ENCODE measurements around the gene PTPRG.

Gene PTPRG

DNA sequence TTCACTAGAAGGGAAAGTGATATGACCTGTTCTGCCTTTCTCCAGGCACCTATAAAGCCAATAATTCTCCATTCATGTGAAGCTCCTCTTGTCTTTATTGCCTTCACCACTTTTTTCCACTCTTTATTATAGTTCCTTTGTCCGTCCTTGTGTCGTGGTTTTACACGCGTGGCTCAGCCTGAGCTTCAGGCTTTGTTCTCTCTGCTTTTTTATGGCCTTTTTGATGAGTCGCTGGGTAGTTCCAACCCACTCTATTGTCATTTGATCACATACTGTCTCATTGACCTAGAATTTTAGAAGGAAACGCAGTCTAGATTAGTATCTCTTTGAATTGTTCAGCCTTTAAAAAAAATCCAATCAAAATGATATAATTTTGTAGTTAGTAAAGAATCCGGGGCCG lies 403.2 kb downstream of the PTPRG start:
- no peak for FAIRE-seq
- DNase-seq (ENCODE audit: extremely low spot score, insufficient read length, low read depth), result no peak

DNA sequence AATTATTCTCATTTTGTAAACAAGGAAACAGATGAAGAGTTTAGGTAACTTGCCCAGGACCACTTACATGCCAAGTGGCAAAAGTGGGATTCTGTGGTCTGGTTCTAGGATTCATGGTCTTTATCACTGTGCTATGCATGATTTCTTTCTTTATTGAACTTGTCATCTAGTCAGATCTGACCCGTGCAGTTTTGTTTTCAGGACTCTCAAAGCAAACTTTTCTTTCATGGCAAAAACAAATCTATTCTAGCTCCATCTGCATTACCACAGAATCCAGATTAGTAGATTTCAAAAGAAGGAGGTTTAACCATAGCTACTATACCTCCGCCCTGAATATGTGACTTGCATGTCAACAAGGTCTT lies 404.4 kb downstream of the PTPRG start:
- FAIRE-seq (no peak), DNase-seq (ENCODE audit: extremely low spot score, insufficient read length, low read depth) (no peak)

DNA sequence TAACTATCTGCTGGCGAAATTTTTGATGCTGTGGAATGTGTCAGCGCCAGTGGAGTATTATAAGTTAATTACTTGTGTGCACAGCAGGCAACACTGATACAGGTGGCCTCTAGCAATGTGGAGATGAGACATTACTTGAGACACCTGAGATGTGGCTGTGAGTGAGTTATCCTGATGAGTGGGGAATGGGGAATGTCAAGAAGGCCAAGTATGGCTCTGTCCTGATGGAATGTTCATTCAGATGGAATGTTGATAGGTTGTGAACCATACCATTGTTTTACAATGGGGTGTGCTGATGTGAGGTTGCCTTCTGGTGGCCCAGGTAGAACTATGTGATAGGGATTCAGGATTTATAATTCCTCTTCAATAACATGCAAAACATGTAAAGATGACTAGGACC lies 404.8 kb downstream of the PTPRG start:
- FAIRE-seq (no peak), DNase-seq (ENCODE audit: extremely low spot score, insufficient read length, low read depth) (no peak)

DNA sequence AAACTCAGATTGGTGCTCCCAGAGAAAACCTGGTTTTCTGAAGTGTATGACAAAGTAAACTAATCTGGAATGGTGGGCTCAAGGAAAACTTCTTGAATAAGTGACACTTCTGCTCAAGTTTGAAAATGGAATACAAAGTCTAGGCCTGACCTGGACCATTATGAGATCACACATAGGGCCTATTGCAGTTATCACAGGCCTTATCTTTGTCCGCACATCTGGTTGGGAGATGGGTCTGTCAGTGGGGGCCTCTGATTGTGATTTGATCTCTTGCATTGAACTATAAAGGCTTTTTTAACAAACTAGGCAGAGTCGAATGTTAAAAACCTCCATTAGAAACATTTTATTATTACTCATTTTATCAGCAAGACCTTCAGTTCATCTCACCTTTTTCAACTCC lies 405.6 kb downstream of the PTPRG start:
- no peak for FAIRE-seq
- DNase-seq (ENCODE audit: extremely low spot score, insufficient read length, low read depth), result no peak

DNA sequence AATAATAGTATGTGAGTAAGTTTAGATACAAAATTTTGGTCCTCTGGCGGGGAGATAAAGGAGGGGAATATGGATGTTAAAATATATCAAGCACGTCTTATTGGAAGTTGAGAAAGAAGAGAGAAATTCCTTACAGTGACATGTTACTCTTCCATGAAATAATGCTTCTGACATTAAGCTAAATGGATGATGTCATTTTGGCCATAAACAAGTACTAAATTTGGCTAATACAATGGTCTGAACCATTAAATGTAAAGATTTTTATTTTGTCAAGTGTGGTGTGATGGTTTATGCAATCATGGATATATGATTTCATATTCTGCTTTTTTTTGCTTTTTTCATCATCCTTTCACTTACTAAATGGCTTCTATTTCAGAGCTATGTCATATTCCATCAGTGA lies 406.6 kb downstream of the PTPRG start:
- no peak for FAIRE-seq

DNA sequence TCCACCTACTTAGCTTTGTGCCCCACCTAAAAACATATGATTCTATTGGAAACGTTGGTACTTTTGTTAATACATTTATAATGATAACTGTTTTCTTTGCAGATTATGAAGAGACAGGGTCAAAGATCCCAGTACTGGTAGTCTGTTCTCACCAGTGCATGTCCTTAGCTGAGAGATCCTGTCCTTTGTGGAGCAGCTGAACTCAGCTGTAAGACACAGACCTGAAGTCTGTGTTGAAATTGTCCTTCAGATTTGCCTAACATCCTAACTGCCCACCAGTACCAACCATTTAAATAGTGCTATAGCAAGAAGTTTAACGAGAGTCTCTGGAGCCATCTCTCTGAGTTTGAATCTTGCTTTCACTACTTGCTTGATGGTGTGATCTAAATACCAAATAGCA lies 413.3 kb downstream of the PTPRG start:
- DNase-seq (ENCODE audit: extremely low spot score, insufficient read length, low read depth), result no peak
- no peak for FAIRE-seq

More for the DNA sequence above, 406.6 kb downstream of the PTPRG start:
- no peak for DNase-seq (ENCODE audit: extremely low spot score, insufficient read length, low read depth)

DNA sequence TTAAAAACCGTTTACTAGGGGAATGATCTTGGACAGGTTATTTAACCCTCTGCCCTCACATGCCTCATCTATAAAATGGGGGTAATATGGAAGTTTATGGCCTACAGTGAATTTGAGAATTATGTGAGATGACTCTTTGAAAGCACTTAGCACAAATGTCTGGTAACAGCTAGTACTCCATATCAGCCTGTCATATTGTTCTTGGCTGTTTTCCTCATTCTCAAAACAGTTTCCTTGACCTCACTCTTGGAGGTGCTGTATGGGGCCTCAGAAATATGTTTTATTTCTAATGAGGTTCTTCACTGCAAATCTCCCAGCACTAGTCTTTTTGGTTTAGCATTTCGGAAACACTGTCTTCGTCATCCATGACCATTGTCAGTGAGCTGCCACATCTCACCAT lies 413.8 kb downstream of the PTPRG start:
- no peak for FAIRE-seq
- no peak for DNase-seq (ENCODE audit: extremely low spot score, insufficient read length, low read depth)

DNA sequence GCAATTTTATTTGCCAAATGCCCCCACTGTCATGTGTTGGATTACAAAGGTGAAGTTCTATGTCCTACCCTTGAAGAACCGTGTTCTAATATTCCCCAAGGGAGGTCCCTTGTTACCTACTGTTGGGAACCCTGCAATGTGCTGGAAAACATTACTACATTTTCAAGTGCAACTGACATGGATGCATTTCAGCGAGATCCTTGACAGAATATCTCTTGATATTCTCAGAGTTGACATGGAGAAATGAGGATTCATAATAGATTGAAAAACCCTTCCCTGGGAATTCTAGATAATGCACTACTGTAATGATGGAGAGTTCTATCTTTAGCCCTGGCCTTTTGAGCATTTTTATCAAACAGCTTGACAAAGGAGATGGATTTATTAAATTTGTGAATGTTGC lies 414.6 kb downstream of the PTPRG start:
- FAIRE-seq (no peak), DNase-seq (ENCODE audit: extremely low spot score, insufficient read length, low read depth) (no peak)

DNA sequence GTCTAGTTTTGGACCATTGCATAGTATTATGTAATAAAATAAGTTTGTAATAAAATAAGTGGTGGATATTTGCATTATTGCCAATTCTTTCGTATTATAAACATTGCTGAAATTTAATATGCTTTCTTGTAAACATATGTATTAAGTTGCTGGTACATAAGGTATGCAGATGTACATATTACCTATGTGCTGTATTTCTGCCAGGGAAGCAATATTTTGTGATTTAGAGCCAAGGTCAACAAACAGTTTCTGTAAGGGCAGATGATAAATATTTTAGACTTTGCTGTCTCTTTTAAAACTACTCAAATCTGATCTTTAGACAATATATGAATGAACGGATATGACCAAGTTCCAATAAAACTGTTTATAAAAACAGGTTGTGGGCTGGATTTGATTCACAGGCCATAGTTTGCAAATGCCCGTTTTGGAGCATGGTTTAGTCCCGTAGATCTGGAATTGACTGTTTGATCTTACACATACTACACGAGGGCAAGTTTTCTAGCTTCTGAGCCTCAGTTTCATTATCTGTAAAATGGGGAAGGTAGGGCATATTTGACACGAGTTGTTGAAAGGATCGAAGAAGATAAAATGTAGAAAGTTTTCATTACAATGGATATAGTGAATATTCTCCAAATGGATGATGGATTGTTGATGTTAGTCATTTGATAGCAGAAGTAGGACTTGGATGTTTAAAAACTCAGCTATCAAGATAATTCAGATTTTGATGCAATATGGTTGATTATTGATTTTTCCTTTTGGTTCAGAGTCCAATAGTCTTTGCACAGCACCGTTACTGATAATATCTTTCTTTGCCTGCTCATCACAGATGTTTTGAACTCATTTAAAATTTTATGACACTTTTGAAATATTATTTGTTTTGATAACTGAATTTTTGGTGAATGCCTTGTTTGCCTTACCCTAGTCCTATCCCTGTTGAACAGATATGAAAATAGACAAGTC lies 417.4 kb downstream of the PTPRG start:
- FAIRE-seq (no peak), DNase-seq (ENCODE audit: extremely low spot score, insufficient read length, low read depth) (no peak)

DNA sequence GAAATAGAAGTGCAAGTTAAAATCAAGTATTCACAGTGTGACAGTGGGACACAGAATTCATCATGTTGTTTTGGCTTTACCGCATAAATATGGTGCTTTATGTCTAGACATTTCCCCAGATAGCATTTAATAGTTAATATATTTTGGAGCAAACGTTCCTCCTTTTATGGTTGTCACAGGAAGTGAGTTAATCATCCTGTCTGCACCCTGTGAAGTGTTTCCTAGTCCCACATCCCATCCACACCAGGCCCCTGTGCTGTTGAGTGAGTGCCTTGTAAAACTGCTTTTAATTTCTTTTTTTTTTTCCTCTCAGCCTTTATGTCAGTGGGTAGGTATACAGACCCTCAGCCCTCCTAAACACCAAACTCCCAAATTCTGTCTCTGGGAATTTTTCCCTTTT lies 418.3 kb downstream of the PTPRG start:
- no peak for FAIRE-seq
- DNase-seq (ENCODE audit: extremely low spot score, insufficient read length, low read depth), result no peak

DNA sequence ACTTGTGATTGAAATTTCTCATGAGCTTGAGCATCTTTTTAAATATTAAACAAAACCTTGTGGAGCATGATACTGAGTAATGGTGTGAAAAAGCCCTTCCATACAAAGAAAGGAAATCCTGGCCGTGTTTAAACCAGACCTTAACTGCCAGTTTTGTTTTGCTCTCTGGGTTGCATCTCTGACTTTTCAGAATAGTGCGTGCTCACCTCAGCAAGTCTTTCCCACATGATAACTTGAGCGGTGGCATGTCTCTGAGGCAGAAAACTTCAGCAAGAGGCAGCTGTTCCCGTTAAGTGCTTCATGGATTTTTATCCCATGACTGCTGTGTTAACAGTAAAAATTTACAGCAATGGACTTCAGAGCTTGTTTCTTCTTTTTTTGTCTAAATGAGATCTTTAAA lies 418.7 kb downstream of the PTPRG start:
- FAIRE-seq (no peak), DNase-seq (ENCODE audit: extremely low spot score, insufficient read length, low read depth) (no peak)

DNA sequence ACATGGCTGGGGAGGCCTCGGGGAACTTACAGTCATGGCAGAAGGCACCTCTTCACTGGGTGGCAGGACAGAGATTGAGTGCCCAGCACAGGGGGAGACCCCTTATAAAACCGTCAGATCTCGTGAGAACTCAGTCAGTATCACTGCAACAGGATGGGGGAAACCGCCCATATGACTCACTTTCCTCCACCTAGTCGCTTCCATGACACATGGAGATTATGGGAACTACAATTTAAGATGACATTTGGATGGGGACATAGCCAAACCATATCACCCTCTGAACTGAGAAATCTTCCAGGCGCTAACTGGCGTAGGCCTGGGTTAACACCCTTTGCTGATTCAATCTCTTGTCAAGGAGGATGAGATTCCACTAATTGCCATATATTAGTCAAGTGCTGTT lies 419.7 kb downstream of the PTPRG start:
- DNase-seq (ENCODE audit: extremely low spot score, insufficient read length, low read depth), result no peak
- FAIRE-seq, result no peak

DNA sequence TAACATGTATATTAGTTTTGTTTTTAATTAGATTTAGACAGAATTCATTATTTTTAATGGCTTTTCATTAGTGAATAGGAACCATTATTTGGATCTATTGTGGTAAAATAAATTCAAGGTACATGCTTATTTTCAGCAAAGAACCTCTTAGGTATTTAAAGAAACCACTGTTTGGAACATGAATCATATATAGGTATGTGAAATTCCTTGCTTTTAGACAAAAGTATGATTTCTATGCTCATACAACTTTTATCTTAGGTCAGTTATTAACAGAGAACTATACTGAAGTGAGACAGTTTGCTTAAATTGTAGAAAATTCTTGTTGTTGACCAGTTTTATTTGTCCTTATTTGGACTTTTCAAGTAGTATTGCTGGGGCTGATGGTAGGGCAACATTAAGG lies 422.1 kb downstream of the PTPRG start:
- DNase-seq (ENCODE audit: extremely low spot score, insufficient read length, low read depth) (no peak), FAIRE-seq (no peak)

DNA sequence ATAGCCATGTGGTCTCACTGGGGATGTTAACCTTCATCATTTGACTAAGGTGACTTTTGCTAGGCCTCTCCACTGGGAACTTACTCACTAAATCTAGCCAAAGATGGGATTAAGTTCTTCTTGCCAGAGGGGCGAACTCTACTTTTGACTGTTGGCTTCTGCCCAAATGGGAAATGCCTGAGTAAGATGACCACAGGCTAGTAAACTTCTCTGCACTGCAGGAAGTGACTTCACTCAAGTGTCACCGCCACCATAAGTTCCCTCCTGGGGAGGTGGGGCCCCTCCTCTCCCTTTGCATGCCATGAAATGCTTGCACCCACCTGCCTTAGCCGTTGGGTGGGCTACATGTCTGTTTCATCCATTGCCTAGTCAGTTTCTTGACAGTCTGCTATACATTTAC lies 423.6 kb downstream of the PTPRG start:
- no peak for DNase-seq (ENCODE audit: extremely low spot score, insufficient read length, low read depth)
- FAIRE-seq, result no peak

DNA sequence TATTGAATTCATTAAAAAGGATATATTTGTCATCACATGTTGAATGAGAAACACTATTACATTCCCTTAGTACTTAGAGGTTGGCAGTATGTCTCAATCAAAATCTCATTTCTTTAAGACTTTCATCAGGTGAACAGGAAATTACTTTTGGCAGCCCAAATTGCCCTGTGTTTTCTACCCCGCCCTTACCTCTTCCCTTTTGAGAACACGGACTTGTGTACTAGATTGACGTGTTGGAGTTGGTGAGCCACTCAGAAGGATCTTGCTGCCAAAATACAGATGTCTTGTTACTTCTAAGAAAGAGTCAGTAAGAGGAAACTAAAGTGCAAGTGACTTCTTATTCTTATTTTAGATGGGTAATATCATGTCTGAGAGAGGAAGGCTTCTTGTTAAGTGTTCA lies 425.1 kb downstream of the PTPRG start:
- DNase-seq (ENCODE audit: extremely low spot score, insufficient read length, low read depth) (no peak), FAIRE-seq (no peak)

DNA sequence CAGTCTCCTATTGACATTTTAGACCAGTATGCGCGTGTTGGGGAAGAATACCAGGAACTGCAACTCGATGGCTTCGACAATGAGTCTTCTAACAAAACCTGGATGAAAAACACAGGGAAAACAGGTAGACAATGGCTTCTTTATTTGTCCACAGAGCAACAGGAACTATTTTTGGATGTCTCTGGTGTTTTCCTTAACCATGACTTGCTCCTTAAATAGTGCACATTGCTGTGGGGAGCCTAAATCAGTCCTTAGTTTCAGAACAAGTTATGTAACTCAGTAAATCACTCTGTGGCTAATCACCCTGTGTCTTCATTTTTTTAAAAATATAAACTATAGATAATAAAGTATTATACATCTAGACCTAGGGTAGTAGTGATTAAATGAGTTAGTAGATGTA lies 428.3 kb downstream of the PTPRG start:
- FAIRE-seq, result no peak
- no peak for DNase-seq (ENCODE audit: extremely low spot score, insufficient read length, low read depth)

DNA sequence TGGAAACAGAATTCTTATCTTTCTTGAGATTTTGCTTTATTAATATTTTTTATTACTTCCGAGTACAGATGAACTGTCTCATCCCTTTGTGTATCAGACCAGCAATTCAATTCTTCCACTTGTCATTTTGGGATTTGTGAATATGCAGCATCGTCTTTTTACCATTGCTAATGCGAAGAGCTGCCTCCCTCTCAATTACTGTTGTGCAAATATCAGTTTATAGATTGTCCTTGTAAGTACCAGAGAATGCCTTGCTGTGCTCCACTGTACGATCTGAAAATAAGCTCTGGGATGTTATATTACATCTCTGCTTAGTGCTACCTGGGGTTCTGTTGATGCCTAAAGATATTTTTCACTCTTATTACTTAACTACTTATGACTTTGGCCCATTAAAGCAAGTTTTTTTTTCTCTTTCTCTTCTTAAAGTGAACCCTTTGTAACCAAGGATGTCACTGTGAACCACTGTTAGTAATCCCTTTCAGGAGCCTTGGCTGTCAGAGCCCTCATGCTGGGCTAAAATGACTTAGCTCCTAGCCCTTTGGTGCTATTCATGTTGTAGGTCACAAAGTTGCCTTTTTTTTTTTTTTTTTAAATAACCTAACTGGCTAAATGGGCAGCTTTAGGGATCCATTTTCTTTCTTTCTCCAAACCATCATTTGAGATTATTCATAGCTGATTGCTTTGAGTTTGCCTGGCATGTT lies 429.1 kb downstream of the PTPRG start:
- DNase-seq (ENCODE audit: extremely low spot score, insufficient read length, low read depth) (no peak), FAIRE-seq (no peak)

DNA sequence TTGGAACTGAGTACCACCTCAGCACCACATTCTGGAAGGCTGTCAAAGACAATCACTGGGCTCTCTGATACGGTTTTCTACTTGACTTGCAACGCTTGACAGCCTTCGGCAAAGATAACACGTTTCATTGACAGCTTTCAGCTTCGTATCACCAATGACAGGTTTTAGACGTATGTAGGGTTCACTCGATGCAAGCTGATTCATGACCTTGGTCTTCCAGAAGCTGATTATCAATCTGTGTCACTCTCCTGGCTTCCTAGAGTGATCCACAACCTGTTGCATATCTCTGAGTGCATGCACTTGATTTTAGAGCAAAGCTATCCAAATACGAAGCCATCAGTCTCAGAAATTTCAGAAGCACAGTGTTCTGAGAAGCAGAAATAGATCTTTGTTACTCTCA lies 430.3 kb downstream of the PTPRG start:
- DNase-seq (ENCODE audit: extremely low spot score, insufficient read length, low read depth), result no peak
- FAIRE-seq, result no peak

DNA sequence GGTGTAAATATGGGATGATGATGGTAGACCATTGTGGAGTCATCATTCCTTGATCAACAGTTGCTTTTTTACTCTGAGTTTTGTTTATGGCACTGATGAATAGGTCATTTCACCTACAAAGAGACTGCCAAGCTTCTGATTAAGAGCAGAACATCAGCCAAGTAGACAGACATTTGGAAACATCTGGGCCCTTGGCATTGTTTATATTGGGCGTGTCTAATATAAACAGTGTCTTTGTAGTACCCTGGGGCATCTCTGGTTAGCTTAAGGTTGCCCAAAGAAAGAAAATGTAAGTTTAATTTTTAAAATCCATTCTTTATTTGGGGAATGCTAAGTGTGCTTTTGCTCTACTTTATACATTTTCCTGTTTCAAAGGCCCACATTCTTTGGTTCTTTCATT lies 435.0 kb downstream of the PTPRG start:
- DNase-seq (ENCODE audit: extremely low spot score, insufficient read length, low read depth), result no peak
- no peak for FAIRE-seq

DNA sequence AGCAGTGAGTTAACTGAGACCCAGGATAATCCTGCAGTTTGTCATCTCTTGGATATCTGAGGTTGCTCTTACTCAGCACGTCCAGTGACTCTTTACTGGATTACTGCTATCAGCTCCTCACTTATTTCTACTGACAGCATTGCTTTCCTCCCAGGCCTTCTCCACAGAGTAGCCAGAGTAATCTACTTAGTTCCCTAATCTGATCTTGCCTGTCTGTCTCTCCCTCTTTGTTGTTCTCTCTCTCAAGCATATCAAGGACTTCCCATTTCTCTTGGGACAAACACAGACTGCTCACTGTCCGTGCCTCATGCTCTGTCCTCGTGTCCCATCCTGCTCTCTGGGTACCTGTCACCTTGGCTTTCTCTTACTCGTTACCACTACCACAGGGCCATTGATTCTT lies 435.7 kb downstream of the PTPRG start:
- DNase-seq (ENCODE audit: extremely low spot score, insufficient read length, low read depth), result no peak
- no peak for FAIRE-seq

DNA sequence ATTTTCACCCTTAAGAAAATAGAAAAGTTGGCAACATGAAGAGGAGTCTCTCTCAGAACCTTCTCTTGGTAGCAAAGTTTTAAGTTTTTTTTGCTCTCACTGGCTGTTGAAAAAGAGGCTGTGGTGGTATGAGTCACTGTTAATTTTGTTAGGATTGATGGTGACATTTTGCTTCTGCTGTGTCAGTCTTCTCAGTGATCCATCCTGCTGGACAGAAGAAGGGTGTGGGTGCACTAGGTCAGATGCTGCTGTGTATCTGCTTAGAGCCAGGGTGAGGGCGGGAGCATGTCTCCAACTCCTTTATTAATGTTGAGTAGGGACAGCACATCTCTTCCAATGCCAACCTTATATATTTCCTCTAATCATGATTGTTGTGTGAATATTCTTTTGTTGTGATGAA lies 442.5 kb downstream of the PTPRG start:
- DNase-seq (ENCODE audit: extremely low spot score, insufficient read length, low read depth) (no peak), FAIRE-seq (no peak)

DNA sequence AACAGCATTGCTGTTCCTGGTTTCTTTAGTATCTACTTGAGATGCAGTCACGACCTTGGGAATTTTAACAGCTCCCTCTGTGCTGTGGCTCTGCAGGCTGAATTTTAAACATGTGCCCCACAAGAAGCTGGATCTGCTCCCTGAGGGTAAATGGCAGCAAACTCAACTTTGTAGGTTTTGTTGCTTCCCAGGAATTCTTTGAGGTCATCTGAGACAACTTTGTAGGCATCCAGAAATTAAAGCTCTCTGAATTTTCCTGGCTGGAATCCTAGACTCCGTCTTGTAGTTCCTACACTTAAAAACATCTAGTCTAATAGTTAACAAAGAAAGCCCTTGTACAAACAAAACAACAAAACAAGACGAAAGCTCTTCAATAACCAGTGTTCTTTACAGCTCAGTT lies 445.7 kb downstream of the PTPRG start:
- FAIRE-seq, result no peak
- DNase-seq (ENCODE audit: extremely low spot score, insufficient read length, low read depth), result no peak
